Measurements from ENCODE around the gene PAM. TPM values are rescaled to one million over a fixed set of nuclear protein-coding genes. Genes with fewer than 3 reads are reported as not detected.

PAM gene
- total and polyA plus RNA-seq, 2 of the 13 experiments (the other 11 are each of a cell fraction or from before 2014, with no cell fraction given): 20.2 to 79.1 TPM

GRCh38 chr5:102918986-102919610 lies 164.0 kb downstream of the PAM start:
- 77% methylated on average over 1 of the region's 1 CpG for WGBS (ENCODE audit: low lambda C conversion rate)
- Histone ChIP-seq H2AFZ (ENCODE audit: low read length) (no peak overlapping the region), H3K4me2 (ENCODE audit: low read depth, low read length) (no peak overlapping the region), H3K27ac (ENCODE audit: extremely low read length, insufficient read depth, low read length) (no peak overlapping the region), H3K27me3 (ENCODE audit: control insufficient read depth in 1 of 2, insufficient read depth in 2 of 2, low read length in 2 of 2) (no peaks in the 10 kb centered on the region), H3K4me1 (ENCODE audit: insufficient read depth, low read length) (no peaks in the 10 kb centered on the region), H3K9me3 (ENCODE audit: low read length) (no peaks in the 10 kb centered on the region), H3K9ac (ENCODE audit: insufficient read depth, low read depth, low read length) (no peak overlapping the region), H3K4me3 (replicated peaks in 1 of 3; ENCODE audit: insufficient read depth in 1 of 3, low read depth in 2 of 3, low read length in 3 of 3) (no peak overlapping the region), H4K20me1 (ENCODE audit: insufficient read depth, low read length) (no peaks in the 10 kb centered on the region), H3K36me3 (replicated peaks in 1 of 2; ENCODE audit: control insufficient read depth in 1 of 2, insufficient read depth in 2 of 2, low read length in 2 of 2) (peaks cover 0 to 1% of the 10 kb centered on the region in 2 experiments; a peak in 1 of 5 replicates), H3K79me2 (ENCODE audit: insufficient read depth, low read length) (no peaks in the 10 kb centered on the region)
- TF ChIP-seq ZNF235 (CRISPR knock-in tag; IDR thresholded peaks at IDR 0.05; ENCODE audit: borderline replicate concordance) (no peak), ZNF737 (CRISPR knock-in tag; IDR thresholded peaks at IDR 0.05; ENCODE audit: borderline replicate concordance) (no peak), ZKSCAN5 (CRISPR knock-in tag; IDR thresholded peaks at IDR 0.05) (no peak), DMTF1 (CRISPR knock-in tag; IDR thresholded peaks at IDR 0.05) (no peak), NCOR1 (IDR thresholded peaks at IDR 0.05; ENCODE audit: borderline replicate concordance, low read length) (no peak), RELA (CRISPR knock-in tag; IDR thresholded peaks at IDR 0.05) (no peak), NR2C2 (CRISPR knock-in tag; IDR thresholded peaks at IDR 0.05; ENCODE audit: borderline replicate concordance) (no peak), XBP1 (CRISPR knock-in tag; IDR thresholded peaks at IDR 0.05) (no peak), ASH2L (IDR thresholded peaks at IDR 0.05; ENCODE audit: insufficient read length, low read depth, low read length) (no peak), THYN1 (CRISPR knock-in tag; IDR thresholded peaks at IDR 0.05; ENCODE audit: borderline replicate concordance, low read depth) (no peak), ZNF331 (CRISPR knock-in tag; IDR thresholded peaks at IDR 0.05) (no peak), ZSCAN9 (CRISPR knock-in tag; IDR thresholded peaks at IDR 0.05; ENCODE audit: borderline replicate concordance) (no peak)
- TF ChIP-seq, protein P1, sequence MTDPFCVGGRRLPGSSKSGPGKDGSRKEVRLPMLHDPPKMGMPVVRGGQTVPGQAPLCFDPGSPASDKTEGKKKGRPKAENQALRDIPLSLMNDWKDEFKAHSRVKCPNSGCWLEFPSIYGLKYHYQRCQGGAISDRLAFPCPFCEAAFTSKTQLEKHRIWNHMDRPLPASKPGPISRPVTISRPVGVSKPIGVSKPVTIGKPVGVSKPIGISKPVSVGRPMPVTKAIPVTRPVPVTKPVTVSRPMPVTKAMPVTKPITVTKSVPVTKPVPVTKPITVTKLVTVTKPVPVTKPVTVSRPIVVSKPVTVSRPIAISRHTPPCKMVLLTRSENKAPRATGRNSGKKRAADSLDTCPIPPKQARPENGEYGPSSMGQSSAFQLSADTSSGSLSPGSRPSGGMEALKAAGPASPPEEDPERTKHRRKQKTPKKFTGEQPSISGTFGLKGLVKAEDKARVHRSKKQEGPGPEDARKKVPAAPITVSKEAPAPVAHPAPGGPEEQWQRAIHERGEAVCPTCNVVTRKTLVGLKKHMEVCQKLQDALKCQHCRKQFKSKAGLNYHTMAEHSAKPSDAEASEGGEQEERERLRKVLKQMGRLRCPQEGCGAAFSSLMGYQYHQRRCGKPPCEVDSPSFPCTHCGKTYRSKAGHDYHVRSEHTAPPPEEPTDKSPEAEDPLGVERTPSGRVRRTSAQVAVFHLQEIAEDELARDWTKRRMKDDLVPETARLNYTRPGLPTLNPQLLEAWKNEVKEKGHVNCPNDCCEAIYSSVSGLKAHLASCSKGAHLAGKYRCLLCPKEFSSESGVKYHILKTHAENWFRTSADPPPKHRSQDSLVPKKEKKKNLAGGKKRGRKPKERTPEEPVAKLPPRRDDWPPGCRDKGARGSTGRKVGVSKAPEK (CRISPR knock-in tag; IDR thresholded peaks at IDR 0.05; ENCODE audit: borderline replicate concordance): no peak
- TF ChIP-seq, protein P2, sequence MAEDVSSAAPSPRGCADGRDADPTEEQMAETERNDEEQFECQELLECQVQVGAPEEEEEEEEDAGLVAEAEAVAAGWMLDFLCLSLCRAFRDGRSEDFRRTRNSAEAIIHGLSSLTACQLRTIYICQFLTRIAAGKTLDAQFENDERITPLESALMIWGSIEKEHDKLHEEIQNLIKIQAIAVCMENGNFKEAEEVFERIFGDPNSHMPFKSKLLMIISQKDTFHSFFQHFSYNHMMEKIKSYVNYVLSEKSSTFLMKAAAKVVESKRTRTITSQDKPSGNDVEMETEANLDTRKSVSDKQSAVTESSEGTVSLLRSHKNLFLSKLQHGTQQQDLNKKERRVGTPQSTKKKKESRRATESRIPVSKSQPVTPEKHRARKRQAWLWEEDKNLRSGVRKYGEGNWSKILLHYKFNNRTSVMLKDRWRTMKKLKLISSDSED (CRISPR knock-in tag; IDR thresholded peaks at IDR 0.05): no peak
- POLR2A ChIA-PET: no interaction called here
- ATAC-seq (no peak), FAIRE-seq (no peak), DNase-seq (ENCODE audit: low spot score) (no peak)
- in situ Hi-C loops (cut with HindIII; ENCODE audit: extremely low pct_ligation_motif_present, low pct_unique_long_range_greater_than_20kb): no loop called here
- no TSS peak for BruUV-seq (replicated peaks)
- CTCF ChIA-PET (ENCODE audit: low intra/inter-chr PET ratio, low total read pairs): no interaction called here
- intact Hi-C loops (cut with micrococcal nuclease; ENCODE audit: unreplicated experiment): no loop called here
